CD4-positive, alpha-beta T cell treated with Interleukin-2 at 100 ng/mL for 4 hours (primary cell): ENCODE results near the gene CIAO1.
"Not testable (repeated sequence)": the region's sequence is repeated elsewhere in the genome, so short reads cannot be mapped to it uniquely, and the experiment has no call there.

Experiments used
- DNase-seq: peaks from one replicate; pipeline ENCODE4 v3.0.0-alpha.2; 2020; ENCODE audit warnings: low spot score

CIAO1 gene

GRCh38 chr2:96265840-96266679 is at the start of gene CIAO1, which contains the start of gene TMEM127:
Gene CIAO1 (plus strand): TSS chr2:96266225. CDS start chr2:96266351, 126 bp downstream.
Gene TMEM127 (minus strand): TSS chr2:96265997. CDS start chr2:96265381, 616 bp downstream.
- DNase-seq = peak; percentile 98

GRCh38 chr2:96218508-96219131 is 47.4 kb upstream of the CIAO1 start:
- DNase-seq = no peak

GRCh38 chr2:96219959-96220358 is 46.1 kb upstream of the CIAO1 start:
- DNase-seq = not testable (repeated sequence)

- DNase-seq = not testable (repeated sequence)
These were observed 44.9 kb upstream of the CIAO1 start for GRCh38 chr2:96221106-96221505.

- DNase-seq = peak; percentile 7
These were observed 41.0 kb upstream of the CIAO1 start for GRCh38 chr2:96225016-96225533.

GRCh38 chr2:96231316-96231715 is 34.7 kb upstream of the CIAO1 start:
- no peak for DNase-seq

- no peak for DNase-seq
These were observed 32.6 kb upstream of the CIAO1 start for GRCh38 chr2:96233436-96233835.

- no peak for DNase-seq
These were observed 32.1 kb upstream of the CIAO1 start for GRCh38 chr2:96233880-96234316.

- no peak for DNase-seq
These were observed 29.1 kb upstream of the CIAO1 start for GRCh38 chr2:96236882-96237281.

GRCh38 chr2:96238266-96238665 is 27.8 kb upstream of the CIAO1 start:
- no peak for DNase-seq

GRCh38 chr2:96239091-96239490 is 26.9 kb upstream of the CIAO1 start:
- DNase-seq = no peak

- DNase-seq = no peak
These were observed 26.2 kb upstream of the CIAO1 start for GRCh38 chr2:96239745-96240264.

- no peak for DNase-seq
These were observed 25.5 kb upstream of the CIAO1 start for GRCh38 chr2:96240341-96241038.

- no peak for DNase-seq
These were observed 24.8 kb upstream of the CIAO1 start for GRCh38 chr2:96241227-96241626.

GRCh38 chr2:96241900-96242611 is 24.0 kb upstream of the CIAO1 start:
- peak; percentile 62 for DNase-seq

GRCh38 chr2:96243843-96244242 is 22.2 kb upstream of the CIAO1 start:
- no peak for DNase-seq

GRCh38 chr2:96245609-96246390 is 20.2 kb upstream of the CIAO1 start:
- peak; percentile 10 for DNase-seq

- no peak for DNase-seq
These were observed 19.0 kb upstream of the CIAO1 start for GRCh38 chr2:96247009-96247408.

GRCh38 chr2:96247896-96248295 is 18.1 kb upstream of the CIAO1 start:
- no peak for DNase-seq

- no peak for DNase-seq
These were observed 17.4 kb upstream of the CIAO1 start for GRCh38 chr2:96248624-96249023.

GRCh38 chr2:96249654-96250053 is 16.4 kb upstream of the CIAO1 start:
- no peak for DNase-seq
